Measurements from ENCODE around the gene LIPF.

DNA sequence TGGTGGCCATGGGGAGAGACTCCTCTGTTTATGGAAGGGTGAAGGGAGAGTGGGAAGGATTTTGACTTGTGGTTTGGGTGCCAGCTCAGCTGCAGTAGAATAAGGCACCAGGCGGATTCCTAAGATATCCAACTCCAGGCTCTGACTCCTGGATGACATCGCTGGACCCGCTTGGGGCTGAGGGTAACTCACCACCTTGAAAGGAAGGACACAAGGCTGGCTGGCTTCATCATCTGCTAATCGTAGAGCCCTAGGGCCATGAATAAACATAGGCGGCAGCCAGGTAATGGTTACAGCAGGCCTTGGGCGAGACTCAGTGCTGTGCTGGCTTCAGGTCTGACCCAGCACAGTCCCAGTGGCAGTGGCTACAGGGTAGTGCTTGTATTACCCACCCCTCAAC, 25.1 kb downstream of the LIPF start:
- TF ChIP-seq CTCF (tag by site-specific recombination; IDR thresholded peaks at IDR 0.05): no peak
- TF ChIP-seq SP2 (tag by site-specific recombination; IDR thresholded peaks at IDR 0.05): no peak
- TF ChIP-seq ZNF510 (tag by site-specific recombination; IDR thresholded peaks at IDR 0.05; ENCODE audit: insufficient replicate concordance): no peak
- no peak for TF ChIP-seq ZNF473 (tag by site-specific recombination; IDR thresholded peaks at IDR 0.05)
- TF ChIP-seq GLIS2 (tag by site-specific recombination; IDR thresholded peaks at IDR 0.05): no peak
- no peak for TF ChIP-seq YY1 (tag by site-specific recombination; IDR thresholded peaks at IDR 0.05)
- TF ChIP-seq ZNF280D (tag by site-specific recombination; IDR thresholded peaks at IDR 0.05): no peak
- no peak for TF ChIP-seq ZBTB49 (tag by site-specific recombination; IDR thresholded peaks at IDR 0.05; ENCODE audit: low read depth)
- TF ChIP-seq ZNF184 (tag by site-specific recombination; IDR thresholded peaks at IDR 0.05): no peak
- TF ChIP-seq ZNF549 (tag by site-specific recombination; IDR thresholded peaks at IDR 0.05): no peak
- no peak for TF ChIP-seq ZNF354C (tag by site-specific recombination; IDR thresholded peaks at IDR 0.05; ENCODE audit: borderline replicate concordance, low read depth)
- TF ChIP-seq ZBTB21 (tag by site-specific recombination; IDR thresholded peaks at IDR 0.05): no peak
- no peak for TF ChIP-seq ZNF133 (tag by site-specific recombination; IDR thresholded peaks at IDR 0.05)
